GM19467 (cell line): Measurements from ENCODE around the gene PNMA8B.

Experiments
- ATAC-seq: cut with Tn5 transposase; IDR thresholded peaks from one replicate; pipeline ENCODE4 v1.9.1; 2021; ENCODE audit warnings: mild to moderate bottlenecking, moderate library complexity; ENCODE audit not compliant: unreplicated experiment

Gene PNMA8B

DNA sequence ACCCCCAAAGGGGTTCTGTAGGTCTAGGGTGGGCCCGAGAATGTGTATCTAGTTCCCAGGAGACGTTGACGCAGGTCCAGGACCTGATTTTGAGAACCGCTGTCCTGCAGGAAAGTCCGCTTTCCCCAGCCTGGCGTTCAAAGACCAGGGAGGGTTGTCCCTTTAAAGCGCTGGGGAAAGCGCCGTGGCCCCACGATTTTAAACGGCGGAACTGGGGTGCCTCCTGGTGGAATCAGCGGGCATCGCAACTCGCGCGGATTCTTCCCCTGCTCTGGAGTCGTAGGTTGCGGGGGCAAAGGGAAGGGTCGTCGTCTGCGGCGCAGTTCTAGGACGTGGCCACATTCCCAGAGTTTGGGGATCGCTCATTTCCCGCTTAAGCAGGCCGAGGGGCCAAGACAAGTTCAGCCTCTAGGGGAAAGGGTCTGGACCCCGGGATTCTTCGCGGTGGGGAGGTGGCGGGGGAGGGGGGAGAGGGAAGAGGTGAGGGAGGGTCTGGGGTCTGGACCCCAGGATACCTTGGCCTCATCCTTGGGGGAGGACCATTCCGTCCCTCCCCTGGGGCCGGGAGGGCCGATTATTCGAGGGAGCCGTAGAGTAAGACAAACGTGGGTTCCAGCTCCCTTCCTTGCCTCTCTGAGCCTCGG, 7.7 kb downstream of the PNMA8B start:
- no peak for ATAC-seq

DNA sequence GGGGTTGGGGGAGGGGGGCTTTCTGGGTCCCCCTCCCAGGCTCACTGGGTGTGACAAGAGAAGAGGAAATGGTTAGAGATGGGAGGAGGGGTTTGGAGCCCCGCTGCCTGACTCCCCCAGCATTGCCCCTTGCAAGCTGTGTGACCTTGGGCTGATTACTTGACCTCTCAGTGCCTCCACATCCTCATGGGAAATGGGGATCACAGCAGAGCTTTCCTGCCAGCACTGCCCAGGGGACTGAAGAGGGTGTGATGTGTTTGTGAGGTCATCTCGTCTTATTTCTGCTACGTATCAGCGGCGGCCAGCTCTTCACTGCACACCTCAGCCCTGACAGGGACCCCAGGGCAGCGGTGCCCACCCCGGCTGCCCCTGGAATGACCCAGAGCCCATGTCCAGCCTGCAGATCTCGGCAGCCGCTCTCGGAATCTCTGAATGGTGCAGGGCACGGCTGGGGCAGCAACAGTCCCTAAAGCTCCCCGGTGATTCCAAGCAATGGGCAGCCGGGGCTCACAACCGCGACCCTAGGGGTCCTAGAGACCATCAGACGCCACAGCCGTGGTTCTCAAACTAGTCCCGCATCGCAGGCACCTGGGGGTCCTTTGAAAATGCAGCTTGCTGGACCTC, 8.4 kb downstream of the PNMA8B start:
- ATAC-seq, result no peak

DNA sequence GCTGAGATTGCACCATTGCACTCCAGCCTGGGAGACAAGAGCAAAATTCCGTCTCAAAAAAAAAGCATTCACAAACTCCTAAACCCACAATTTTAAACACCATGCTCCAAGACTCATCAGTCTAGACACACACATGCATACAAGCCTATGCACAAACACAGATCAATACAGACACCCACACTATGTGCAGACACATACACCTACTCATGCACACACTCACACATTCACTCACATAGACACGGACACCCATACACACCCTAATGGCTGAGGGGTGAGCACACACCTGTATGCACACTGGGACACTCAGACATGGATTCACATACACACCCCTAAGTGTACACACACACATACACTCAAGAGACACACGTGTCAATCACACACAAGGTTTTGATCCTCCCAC, 9.3 kb downstream of the PNMA8B start:
- ATAC-seq, result no peak

DNA sequence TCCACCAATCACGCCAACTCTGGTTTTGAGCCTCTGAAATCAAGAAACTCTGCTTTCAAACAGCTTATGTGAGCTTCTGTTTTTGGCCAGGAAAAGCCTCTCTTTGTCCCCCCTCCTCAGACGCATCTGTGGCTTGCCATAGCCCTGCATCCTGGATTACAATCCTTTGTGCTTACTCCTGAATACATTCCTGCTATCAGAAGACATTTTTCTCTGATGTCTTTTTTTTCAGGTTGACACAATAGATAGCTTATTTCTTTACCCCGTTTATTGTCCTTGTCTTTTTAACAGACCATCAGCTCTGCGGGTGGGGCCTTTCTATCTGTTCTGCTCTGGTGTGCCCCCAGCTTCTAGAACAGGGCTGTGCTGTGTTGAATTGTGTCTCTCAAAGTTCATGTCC, 11.0 kb downstream of the PNMA8B start:
- no peak for ATAC-seq

DNA sequence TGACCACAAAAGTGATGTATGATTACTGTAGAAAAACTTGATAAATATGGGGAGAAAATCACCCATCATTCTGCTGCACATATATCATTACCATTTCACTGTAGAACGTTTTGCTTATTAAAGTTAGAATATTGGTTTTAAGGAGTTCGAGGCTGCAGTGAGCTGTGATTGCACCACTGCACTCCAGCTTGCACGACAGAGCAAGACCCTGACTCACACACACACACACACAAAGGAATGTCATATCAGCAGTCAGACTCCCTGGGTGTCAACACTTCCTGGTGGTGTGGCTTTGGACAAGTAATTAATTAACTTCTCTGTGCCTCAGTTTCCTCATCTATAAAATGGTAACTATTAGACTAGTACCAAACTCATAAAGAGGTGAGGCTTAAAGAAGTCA, 13.0 kb downstream of the PNMA8B start:
- ATAC-seq, result no peak

DNA sequence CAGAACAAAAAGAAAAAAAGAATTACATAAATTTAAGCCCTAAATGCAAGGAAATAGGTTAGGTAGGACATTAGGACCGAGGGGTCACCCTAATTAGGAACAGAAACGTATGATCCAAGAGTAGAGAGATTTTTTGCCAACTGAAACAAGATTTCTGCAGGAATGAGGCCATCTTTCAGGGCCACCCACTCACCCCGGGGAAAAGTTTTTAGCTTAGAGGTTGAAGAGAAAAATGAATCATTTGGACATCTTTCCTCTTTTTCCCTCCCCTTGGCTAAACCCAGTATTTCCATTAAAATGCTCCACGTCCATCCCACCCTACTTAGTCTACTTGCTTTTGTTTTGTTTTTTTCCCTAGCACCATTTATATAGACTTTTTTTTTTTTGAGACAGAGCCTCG, 13.7 kb downstream of the PNMA8B start:
- no peak for ATAC-seq

DNA sequence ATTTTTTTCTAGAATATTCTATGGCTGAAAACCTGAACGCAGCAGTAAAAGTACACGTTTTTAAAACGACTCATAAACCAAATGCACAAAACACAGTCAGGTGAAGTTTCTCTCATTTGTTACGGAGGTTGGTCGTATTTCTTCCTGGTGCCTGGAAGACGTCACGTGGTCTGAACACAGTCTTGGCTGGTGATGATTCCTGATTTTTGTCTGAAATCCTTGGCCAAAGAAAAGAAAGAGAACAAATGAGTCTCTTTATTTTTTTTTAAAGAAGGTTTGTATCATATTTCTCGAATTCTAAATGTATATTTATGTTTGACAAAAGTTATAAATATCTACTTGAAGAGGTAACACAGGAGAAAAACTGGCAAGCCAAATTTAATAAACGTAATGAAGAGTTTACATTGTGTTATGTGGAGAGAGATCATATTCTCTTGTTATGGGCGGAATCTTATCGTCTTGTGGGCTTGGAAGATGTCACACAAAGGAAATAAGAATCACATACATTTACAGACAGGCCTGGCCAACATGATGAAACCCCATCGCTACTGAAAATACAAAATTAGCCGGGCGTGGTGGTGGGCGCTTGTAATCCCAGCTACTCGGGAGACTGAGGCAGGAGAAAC, 14.3 kb downstream of the PNMA8B start:
- no peak for ATAC-seq

DNA sequence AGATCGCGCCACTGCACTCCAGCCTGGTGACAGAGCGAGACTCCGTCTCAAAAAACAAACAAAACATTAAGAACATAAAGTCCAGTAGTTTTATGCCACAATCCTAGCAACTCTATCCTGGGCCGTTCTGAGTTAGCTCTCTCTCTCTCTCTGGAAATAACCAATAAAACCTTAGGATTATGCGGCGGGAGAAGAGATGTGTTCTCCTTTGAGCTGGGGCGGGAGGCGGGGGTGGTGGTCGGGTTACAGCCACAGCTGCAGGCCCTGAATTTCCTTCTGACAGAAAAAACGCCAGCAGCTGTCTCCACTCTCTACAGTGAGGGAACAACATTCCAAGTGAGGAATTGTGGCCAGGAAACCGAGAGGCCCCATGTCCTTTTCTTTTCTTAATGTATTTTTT, 15.3 kb downstream of the PNMA8B start:
- no peak for ATAC-seq

DNA sequence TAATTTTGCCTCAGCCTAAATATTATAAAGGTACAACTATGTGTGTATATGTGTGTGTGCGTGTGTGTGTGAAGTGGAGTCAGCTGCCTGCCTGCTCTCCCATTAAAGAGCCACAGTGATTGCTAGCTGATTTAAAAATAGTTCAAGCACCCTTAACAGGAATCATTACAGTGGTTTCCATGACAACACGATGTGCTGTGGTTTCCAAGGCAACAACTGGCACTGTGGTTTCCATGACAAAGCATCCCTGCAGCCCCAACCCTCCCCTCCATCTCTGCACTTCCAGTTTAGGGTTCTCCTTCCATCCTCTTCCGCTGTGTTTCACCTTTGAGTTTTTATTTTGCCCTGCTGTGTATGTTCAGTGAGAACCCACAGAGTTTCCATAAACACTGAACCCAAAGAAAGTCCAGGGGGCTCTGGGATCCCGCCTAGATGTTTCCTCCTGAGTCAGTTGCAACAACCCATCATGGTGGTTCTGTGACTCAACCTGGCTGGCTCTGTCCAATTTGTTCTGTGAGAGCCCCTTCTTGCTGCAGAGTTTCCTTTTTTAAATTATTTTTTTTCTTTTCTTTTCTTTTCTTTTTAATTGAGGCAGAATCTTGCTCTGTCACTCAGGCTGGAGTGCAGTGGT, 17.2 kb downstream of the PNMA8B start:
- no peak for ATAC-seq

DNA sequence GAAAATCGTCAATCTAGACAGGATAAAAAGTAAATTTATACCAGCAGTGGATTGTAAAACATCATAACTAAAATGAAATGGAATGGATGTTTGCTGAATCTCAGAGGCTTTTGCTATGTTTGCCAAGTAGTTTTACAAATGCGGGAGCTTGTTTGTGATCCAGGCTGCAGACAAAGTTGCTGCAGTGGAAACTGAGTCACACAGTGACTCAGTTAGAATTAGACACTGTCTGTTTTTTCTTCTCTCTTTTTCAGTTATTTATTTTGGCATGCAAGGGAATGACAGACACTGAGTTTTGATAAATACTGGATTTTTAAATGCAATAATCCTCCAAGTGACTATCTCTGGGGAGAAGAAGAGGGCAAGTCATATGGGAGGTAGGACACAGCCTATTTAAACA, 19.7 kb downstream of the PNMA8B start:
- no peak for ATAC-seq

DNA sequence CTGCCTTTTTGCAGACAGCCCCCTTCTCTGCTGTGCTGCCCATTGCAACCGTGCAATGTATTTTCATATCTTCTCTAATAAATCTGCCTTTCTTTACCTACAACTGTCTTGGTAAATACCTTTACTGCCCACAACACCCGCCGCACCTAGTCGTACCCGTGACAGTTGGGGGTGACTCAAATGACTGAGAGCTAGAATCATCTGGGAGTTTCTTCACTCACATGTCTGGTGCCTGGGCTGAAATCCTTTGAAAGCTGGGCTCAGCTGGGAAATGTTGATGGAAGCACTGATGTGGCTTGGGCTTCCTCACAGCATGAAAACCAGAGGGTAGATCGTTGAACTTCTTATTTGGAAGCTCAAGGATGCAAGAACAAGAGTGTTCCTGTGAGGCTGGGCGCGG, 21.5 kb downstream of the PNMA8B start:
- ATAC-seq, result no peak

DNA sequence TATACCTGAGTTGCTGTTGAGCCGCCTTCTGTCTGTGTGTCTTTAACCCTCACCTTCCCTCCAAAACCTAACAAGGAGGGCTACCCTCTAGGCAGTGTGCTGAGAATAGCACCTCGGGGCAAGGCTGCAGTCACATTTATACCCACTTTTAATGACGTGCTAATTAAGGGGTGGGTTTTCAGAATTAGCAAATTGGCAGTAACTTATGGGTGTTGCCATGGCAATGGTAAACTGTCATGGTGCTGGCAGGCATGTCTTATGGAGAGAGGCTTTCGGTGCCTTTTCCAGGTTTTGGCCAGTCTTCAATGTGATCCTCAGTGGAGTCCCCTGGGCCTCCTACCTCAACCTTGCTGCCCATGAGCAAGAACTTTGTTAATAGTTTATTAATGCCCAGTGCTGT, 23.1 kb downstream of the PNMA8B start:
- ATAC-seq, result no peak

DNA sequence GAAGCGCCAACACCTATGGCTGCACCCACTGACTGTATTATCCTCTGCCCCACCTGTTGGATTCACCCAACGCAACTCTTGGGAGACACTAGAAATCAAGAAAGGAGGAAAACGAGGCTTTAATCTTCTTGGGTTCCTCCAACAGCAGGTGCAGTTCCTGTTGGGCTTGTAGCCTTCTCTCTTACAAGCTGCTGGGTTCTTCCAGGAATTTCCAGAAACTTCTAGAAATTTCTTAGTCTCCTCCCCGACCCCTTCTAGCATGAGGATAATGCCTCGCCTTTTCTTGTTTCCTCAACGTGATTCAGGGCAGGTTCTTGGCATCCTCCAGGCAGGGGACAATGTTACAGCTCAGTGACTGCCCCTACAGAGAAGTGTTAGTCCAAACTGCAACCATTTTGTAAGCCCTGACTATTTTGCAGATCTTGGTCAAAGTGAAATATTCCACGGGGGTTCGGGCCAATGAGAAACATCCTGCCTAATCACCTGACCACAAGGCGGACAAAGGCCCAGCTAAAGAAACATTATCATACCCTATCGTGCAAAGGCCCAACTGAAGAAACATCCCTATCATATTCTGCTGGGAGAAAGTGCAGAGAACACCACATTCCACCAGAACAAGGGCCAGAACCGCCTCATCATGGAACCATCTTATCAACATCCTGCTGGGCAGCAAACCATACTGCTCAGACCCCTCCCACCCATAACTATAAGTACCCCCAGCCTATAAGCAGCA, 23.7 kb downstream of the PNMA8B start:
- no peak for ATAC-seq

DNA sequence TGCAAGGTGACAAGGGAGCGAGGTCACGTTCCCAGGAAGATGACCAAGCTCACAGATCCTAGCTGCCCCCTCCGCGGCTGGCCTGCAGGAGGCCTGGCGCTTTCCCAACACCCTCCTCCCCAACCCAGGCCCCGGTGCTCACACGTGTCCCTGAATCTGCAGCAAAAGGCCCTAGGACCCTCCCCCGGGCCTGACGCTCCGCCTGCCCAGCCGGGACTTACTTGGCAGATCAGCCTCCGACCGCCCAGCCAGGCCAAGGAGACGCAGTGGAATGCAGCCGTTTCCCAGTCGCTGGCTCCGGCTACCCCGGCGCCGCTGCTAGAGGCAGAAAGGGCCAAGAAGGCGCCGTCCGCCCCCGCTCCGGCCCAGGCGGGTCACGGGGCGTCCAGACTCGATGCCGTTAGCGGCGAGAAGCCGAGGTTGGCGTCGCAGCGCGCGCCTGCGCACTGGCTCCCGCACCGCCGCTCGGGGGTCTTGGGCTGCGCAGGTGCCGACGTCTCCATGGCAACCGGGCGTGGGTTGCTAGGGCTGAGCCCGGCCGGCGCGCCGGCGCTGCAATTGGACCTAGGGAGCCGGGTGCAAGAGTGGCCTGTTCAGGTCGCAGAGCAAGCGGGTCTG, 24.4 kb downstream of the PNMA8B start, which contains the start of gene PNMA8A:
Gene PNMA8A, minus strand, starts transcription at position 448 of the 618 bp plus-strand sequence. CDS start 528 bp downstream, outside the sequence.
- ATAC-seq, result no peak

DNA sequence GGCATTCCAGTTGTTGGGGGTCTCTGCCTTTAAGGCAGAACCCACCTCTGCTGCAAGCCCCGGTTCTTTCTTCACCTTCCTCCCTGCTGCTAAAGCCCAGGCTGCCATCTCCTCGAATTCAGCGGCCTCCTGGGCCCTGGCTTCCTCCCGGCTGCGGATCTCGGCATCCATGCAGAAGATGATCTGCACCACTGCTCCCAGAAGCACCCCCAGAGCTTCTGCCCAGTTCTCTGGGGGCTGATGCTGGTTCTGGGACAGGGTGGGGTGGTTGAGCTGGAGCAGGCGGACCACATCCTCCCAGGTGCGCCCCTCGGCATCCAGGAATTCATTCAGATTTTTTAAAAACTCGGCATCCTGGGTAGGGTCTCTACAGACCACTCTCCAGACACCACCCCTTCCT, 25.3 kb downstream of the PNMA8B start:
- no peak for ATAC-seq

DNA sequence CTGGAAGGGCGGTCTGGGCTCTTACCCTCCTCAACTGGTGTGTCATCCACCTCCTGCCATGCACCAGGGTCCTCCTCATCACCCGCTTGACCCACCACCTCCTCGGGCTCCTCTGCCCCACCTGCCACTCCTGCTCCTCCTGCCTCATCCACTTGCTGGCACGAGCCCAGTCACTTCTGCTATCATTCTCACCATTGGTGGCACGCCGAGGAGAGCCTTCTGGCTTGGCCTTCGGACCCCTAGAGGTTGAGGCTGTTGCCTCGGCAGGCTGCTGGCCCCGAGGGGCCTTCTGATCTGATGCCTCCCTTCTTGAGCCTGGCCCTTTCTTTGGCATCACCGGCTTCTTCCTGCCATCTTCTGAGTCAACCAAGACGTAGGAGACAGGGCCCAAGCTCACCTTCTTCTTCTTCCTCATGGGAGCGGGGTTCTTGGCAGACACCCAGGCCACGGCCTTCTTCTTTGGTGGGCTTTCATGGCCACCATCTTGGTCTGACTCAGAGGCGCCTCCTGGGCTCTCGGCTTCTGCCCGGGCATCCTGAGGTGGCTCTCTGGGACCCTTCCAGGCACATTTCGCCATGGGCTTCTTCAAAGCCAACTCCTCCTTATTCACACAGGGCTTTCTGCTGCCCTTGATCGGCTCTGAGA, 26.0 kb downstream of the PNMA8B start:
- ATAC-seq, result no peak

DNA sequence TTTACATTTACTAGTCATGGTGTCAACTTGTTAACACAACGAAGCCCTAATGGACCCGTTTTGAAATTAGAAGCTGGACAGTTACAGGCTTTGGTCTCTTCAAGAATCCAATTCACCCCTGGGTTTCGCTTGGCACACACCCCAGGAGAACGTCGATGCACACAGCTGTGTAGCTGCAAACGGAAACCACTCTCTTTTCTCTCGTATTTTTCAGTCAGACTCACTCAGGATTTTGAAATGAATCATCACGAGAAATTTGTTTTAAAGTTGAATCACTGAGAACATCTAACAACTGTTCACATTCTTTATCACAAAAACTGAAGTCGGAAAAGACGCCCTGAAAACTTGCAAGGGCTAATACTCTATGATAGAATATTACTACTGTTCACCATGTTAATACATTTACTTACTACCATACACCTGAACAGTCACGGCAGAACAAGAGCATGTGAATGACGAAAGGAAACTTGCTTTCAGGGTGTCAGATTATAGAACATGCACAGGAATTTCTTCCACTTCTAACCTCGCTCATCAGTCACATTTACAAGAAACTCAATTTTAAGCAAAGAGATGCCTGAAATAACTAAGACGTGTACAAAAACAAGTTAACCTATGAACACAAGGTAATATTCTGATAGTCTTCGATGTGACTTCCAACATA, 29.0 kb downstream of the PNMA8B start:
- no peak for ATAC-seq

DNA sequence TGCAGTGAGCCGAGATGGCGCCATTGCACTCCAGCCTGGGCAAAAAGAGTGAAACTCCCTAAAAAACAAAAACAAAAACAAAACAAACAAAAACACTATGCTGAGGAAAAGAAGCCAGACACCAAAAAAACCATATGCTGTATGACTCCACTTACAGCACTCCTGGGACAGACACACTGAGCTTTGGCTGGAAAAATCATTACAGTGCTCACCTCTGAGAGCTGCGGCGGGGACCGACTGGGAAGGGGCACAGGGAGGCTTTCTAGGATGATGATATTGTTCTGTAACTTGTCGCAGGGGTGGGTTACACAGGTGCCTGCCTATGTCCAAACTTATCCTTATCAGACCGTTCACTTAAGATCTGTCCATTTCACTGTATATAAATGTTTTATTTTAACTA, 32.2 kb downstream of the PNMA8B start:
- ATAC-seq, result no peak

DNA sequence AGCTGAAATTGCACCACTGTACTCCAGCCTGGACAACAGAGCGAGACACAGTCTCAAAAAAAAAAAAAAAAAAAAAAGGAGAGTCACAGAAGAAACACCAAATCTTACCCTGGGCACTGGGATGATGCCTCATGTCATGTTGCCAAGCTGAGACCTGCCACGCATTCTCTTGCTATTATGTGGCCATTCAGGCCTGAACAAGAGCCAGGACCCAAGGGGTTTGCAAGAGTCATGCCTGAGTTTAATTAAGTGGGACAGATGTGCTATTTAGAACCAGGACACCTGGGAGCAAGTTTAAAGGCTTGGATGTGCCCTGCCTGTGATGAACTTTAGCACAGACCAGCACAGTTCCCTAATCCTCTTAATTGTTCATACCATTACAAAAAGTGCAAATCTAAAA, 34.1 kb downstream of the PNMA8B start:
- ATAC-seq, result no peak

DNA sequence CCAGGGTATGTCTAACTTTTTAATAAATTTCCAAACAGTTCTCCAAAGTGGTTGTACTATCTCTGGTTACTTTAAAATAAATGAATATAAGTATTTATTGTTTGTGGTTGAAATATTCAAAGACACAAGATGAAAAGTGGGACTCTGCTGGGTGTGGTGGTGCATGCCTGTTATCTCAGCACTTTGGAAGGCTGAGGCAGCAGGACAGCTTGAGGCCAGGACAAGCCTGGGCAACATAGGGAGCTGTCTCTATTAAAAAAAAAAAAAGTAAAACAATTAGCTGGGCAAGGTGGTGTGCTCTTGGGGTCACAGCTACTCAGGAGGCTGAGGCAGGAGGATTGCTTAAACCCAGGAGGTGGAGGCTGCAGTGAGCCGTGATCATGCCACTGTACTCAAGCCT, 34.7 kb downstream of the PNMA8B start:
- no peak for ATAC-seq
